VCaP (cell line): ENCODE measurements around the gene CCDC183.

Source experiments
- H3K27ac ChIP-seq: fragments of 450-650 bp; 2 replicates; pipeline ENCODE4 v1.5.1; 2017
- TF ChIP-seq, protein P1 (sequence below): fragments of 450-650 bp; conservative IDR thresholded peaks from 2 replicates; pipeline ENCODE4 v1.5.1; 2017; ENCODE audit warnings: mild to moderate bottlenecking, moderate library complexity

Gene CCDC183

DNA sequence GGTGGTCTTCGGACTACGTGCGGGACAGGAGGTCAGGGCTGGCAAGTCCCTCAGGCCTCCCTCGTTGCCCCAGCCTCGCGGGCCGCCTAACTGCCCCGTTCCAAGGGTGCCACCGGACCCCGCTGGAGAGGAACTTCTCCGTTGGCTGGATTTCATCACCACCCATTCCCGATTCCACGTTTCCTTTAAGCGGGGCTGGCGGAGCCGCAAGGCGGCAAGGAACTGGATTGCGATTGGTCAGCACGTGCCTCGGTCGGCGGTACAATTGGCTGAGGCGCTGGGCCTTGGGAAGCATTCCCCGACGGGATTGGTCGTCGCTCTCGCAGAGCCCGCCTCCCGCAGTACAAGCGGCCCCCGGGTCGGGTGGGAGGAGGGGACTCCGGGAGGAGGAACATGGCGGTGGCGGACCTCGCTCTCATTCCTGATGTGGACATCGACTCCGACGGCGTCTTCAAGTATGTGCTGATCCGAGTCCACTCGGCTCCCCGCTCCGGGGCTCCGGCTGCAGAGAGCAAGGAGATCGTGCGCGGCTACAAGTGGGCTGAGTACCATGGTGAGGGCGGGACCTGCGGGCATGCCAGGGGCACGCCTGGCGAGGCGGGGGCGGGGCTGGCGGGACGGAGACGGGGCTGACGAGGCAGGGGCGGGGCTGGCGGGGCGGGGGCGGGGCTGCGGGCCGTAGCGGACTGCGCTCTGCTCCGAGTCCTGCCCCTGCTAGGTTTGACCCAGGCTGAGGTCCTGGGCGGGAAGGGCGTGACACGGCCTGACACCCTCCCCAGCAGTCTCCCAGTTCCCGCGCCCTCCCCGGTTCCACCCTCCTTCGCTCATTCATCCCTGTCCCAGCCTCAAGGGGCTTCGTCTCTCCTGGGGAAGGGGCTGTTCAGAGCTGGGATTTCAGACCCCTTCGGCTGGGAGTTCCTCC, 53.2 kb downstream of the CCDC183 start, which contains the start of gene PHPT1:
PHPT1 (plus strand) TSS at position 372 of the 922 bp plus-strand sequence; CDS start at position 394, 22 bp downstream.
- H3K27ac ChIP-seq: peak within 1 kb of the TSS; percentile 99
- TF ChIP-seq, protein P1, sequence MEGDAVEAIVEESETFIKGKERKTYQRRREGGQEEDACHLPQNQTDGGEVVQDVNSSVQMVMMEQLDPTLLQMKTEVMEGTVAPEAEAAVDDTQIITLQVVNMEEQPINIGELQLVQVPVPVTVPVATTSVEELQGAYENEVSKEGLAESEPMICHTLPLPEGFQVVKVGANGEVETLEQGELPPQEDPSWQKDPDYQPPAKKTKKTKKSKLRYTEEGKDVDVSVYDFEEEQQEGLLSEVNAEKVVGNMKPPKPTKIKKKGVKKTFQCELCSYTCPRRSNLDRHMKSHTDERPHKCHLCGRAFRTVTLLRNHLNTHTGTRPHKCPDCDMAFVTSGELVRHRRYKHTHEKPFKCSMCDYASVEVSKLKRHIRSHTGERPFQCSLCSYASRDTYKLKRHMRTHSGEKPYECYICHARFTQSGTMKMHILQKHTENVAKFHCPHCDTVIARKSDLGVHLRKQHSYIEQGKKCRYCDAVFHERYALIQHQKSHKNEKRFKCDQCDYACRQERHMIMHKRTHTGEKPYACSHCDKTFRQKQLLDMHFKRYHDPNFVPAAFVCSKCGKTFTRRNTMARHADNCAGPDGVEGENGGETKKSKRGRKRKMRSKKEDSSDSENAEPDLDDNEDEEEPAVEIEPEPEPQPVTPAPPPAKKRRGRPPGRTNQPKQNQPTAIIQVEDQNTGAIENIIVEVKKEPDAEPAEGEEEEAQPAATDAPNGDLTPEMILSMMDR: no peak

DNA sequence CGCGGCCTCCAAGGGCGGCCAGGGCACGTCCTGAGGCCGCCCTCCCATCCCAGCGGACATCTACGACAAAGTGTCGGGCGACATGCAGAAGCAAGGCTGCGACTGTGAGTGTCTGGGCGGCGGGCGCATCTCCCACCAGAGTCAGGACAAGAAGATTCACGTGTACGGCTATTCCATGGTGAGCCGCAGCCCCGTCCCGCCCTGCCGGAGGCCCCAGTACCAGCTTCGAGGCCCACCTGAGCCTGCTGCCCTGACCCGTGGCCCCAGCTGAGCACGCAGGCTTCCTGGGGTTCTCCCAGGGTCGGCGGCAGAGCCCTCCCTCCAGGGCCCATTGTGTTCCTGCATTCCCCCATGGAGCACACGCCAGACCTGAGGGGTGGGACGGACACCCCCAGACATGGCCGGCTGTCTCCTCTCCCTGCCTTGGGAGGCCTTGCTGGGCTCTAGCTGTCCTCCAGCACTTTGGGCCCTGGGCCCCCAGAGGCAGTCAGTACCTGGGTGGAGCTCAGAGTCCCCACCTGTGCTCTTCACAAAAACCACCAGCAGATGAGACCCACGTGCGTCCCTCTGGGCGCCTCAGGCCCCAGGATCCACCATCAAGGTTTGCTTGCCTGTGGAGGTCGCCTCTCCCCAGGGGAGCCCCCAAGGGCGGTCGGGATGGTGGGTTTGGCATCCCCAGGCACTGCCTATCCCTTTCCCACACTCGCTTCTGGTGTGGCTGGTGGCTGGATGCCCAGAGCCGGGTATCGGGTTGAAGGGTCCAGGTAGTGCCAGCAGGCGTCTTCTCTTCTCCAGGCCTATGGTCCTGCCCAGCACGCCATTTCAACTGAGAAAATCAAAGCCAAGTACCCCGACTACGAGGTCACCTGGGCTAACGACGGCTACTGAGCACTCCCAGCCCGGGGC, 54.1 kb downstream of the CCDC183 start:
- H3K27ac ChIP-seq: peak overlapping the region; percentile 99
- TF ChIP-seq, protein P1: no peak

DNA sequence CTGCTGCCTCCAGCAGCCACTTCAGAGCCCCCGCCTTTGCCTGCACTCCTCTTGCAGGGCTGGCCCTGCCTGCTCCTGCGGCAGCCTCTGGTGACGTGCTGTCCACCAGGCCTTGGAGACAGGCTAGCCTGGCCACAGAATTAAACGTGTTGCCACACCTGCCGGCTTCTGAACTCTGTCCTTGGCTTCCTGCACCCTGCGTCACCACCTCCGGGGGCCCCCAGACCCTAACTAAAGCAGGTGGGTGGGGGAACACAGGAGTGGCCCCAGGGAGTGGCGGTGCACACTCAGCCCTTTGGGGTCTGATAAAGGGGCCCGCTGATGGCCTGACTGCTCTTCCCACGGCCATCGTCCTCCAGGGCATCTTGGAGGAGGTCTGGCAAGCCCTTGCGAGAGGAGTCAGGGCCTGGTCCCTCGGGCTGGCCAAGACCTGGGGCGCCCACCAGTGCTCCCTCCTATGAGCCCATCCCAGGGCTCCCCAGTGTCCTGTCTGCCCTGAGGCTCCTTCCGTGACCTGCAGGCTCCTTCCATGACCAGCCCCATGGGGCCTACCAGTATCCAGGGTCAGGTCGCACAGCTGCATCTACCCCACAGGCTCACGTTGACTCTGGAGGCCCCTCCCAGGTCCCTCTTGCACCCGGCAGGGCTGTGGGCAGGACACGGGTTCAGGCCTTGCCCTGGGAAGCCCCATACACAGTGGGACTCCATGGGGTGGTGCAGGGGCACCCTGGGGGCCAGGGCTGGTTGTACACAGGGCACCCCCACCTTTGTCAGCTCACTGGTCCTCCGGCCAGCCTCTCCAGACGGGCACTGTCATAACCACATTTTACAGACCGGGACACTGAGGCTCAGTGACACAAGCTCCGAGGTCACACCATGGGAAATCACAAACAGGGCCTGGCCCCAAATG, 55.0 kb downstream of the CCDC183 start:
- H3K27ac ChIP-seq: peak overlapping the region; percentile 99; the same call in 1 of the 2 replicates
- TF ChIP-seq, protein P1: no peak

DNA sequence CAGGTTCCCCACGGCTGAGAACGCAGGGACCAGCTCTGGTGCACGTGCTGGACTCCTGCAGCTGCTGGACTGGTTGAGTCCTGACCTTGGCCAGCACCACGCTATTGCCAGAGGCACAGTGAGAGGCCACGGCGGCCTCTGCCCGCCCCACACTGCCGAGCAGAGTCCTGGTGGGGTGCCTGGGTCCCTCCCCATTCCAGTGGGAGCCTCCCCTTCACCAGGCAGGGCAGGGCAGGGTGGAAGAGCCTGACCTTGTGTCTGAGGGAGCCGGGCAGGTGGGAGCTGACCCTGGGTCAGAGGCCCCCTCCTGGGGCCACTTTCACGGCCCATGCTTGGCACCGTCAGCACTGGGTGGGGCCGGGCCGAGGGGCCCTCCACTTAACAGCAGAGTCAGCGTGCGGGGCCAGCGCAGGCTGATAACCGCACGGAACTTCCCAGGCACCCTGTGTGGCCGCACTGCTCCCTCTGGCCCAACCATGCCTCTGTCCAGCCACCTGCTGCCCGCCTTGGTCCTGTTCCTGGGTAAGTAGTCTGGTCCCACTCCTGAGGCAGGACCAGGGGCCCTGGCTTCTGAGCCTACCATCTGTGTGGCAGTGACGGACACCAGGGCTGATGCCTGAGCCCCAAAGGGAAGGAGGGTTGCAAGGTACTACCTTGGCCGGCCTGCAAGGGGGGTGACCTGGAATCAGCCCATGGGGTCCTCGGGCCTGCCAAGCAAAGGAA, 56.0 kb downstream of the CCDC183 start, which contains the start of gene MAMDC4:
MAMDC4 (plus strand) TSS at position 406 of the 723 bp plus-strand sequence; CDS start at position 477, 71 bp downstream.
- no peak within 1 kb of the TSS for H3K27ac ChIP-seq
- TF ChIP-seq, protein P1: no peak

DNA sequence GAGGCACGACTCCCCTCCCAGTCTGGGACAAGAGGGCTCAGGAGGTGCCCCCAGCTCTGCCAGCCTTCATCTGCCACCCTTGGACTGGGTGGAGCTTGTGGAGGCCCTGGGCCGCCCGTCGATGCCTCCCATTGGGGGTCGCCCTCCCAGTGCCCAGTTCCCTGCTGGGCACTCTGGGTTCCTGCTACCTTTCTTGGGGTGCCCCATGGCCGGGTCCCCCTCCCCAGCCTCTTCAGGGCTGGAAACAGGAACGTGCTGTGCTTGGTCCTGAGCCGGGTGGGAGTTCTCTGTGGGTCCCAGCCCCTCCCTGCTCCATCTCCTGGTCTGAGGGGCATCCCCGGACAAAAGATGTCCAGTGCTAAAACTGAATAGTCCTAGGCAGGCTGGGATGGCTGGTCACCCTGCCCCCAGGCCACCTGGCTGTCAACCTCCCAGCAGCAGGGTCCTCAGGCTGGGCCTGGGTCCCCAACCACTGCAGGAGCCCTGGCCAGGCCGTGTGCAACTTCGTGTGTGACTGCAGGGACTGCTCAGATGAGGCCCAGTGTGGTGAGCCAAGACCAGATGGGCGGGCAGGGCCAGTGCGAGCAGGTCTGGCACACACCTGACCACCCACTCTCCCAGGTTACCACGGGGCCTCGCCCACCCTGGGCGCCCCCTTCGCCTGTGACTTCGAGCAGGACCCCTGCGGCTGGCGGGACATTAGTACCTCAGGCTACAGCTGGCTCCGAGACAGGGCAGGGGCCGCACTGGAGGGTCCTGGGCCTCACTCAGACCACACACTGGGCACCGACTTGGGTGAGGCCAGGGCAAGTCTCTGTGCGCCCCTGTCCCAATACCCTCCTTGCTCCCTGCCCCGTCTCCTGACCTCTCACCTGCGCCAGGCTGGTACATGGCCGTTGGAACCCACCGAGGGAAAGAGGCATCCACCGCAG, 56.8 kb downstream of the CCDC183 start:
- no peak overlapping the region for H3K27ac ChIP-seq
- TF ChIP-seq, protein P1: no peak
